A673 (cell line): Measurements from ENCODE around the gene SHOX. TPM values are rescaled to one million over a fixed set of nuclear protein-coding genes. Genes with fewer than 3 reads are reported as not detected.

ENCODE experiments used
- BruUV-seq: library from RNA; stranded (reverse); fragments of 400-500 nt; replicated peaks from 2 replicates; lab custom pipeline; 2021; lab: Mats Ljungman, UMichigan
- CTCF ChIA-PET: fragments of 300-600 bp; sonication (Branson Sonifier 250); formaldehyde crosslinking; loops from one replicate; lab custom pipeline; 2022; ENCODE audit warnings: antibody characterized with exemption; lab: Charles Lee
- POLR2A ChIA-PET: fragments of 300-600 bp; sonication (Branson Sonifier 250); formaldehyde crosslinking; loops from one replicate; lab custom pipeline; 2022; ENCODE audit warnings: antibody characterized with exemption; ENCODE audit not compliant: low non-redundant PET; lab: Charles Lee
- DNase-seq: peaks from one replicate; pipeline ENCODE4 v3.0.0-alpha.2; 2015; ENCODE audit warnings: low spot score
- H3K27ac ChIP-seq: fragments of 200-600 bp; sonication (generic); 2 replicates; pipeline ENCODE4 v1.5.1; 2016; ENCODE audit warnings: mixed run types, low read depth, mild to moderate bottlenecking, mixed read lengths, antibody characterized with exemption, low read length; ENCODE audit not compliant: poor library complexity, severe bottlenecking
- H3K27me3 ChIP-seq: fragments of 200-600 bp; sonication (generic); replicated peaks from 2 replicates; pipeline ENCODE4 v1.6.1; 2017; ENCODE audit warnings: mixed run types, low read depth, mild to moderate bottlenecking, mixed read lengths, antibody characterized with exemption, low read length; ENCODE audit not compliant: insufficient read depth, poor library complexity
- H3K36me3 ChIP-seq: fragments of 200-600 bp; sonication (generic); 2 replicates; pipeline ENCODE4 v1.6.1; 2016; ENCODE audit warnings: mixed run types, mild to moderate bottlenecking, mixed read lengths, antibody characterized with exemption, low read length; ENCODE audit not compliant: insufficient read depth, poor library complexity, severe bottlenecking
- H3K4me1 ChIP-seq: fragments of 200-600 bp; sonication (generic); 2 replicates; pipeline ENCODE4 v1.6.1; 2017; ENCODE audit warnings: mixed run types, mild to moderate bottlenecking, mixed read lengths, antibody characterized with exemption, low read length; ENCODE audit not compliant: insufficient read depth, poor library complexity, severe bottlenecking
- H3K4me3 ChIP-seq: fragments of 200-600 bp; sonication (generic); 2 replicates; pipeline ENCODE4 v1.5.1; 2016; ENCODE audit warnings: low read depth, mixed run types, mild to moderate bottlenecking, mixed read lengths, low read length; ENCODE audit not compliant: poor library complexity, severe bottlenecking
- H3K9me3 ChIP-seq: fragments of 200-600 bp; sonication (generic); 2 replicates; pipeline ENCODE4 v1.6.1; 2016; ENCODE audit warnings: mixed run types, low read depth, mild to moderate bottlenecking, mixed read lengths, antibody characterized with exemption, low read length; ENCODE audit not compliant: poor library complexity, severe bottlenecking
- CTCF ChIP-seq: fragments of 300-800, 200-600 bp; sonication (generic); conservative IDR thresholded peaks from 2 replicates; pipeline ENCODE4 v1.5.1; 2017; ENCODE audit warnings: low read depth, mild to moderate bottlenecking, antibody characterized with exemption, low read length, moderate library complexity, mixed read lengths
- EZH2 ChIP-seq: fragments of 200-600 bp; sonication (generic); IDR thresholded peaks from 2 replicates; pipeline ENCODE4 v1.6.1; 2017; ENCODE audit warnings: borderline replicate concordance, low read depth, mild to moderate bottlenecking, mixed read lengths, antibody characterized with exemption, low read length; ENCODE audit not compliant: poor library complexity, severe bottlenecking
- intact Hi-C: fragments of 100-400 bp; cut with micrococcal nuclease; formaldehyde crosslinking; loops from one replicate; pipeline ENCODE4 v1.10.0; 2022; ENCODE audit not compliant: unreplicated experiment
- total RNA-seq: library from RNA; stranded (reverse); gene quantifications from 2 replicates; pipeline ENCODE4 v1.2.3, GENCODE V29; 2021

SHOX gene
- total RNA-seq, 1 experiment from 2014 or later: not detected

DNA sequence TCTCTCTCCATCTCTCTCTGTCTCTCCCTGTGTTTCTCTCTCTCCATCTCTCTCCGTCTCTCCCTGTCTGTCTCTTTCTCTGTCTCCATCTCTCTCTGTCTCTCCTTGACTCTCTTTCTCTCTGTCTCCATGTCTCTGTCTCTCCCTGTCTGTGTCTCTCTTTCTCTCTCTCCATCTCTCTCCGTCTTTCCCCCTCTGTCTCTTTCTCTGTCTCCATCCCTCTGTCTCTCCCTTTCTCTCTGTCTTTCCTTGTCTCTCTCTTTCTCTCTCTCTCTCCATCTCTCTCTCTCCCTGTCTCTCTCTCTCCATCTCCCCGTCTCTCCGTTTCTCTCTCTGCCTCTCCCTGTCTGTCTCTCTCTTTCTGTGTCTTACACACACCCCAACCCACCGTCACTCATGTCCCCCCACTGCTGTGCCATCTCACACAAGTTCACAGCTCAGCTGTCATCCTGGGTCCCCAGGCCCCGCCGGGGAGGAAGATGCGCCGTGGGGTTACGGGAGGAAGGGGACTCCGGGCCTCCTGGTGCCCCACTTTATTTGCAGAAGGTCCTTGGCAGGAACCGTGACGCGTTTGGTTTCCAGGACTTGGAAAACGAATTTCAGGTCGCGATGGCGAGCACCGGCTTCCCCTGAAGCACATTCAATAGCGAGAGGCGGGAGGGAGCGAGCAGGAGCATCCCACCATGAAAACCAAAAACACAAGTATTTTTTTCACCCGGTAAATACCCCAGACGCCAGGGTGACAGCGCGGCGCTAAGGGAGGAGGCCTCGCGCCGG lies 1.2 kb upstream of the SHOX start:
- CTCF ChIA-PET: no interaction called here
- DNase-seq: no peak
- peaks cover 49% of the 10 kb centered on the region for H3K27me3 ChIP-seq

DNA sequence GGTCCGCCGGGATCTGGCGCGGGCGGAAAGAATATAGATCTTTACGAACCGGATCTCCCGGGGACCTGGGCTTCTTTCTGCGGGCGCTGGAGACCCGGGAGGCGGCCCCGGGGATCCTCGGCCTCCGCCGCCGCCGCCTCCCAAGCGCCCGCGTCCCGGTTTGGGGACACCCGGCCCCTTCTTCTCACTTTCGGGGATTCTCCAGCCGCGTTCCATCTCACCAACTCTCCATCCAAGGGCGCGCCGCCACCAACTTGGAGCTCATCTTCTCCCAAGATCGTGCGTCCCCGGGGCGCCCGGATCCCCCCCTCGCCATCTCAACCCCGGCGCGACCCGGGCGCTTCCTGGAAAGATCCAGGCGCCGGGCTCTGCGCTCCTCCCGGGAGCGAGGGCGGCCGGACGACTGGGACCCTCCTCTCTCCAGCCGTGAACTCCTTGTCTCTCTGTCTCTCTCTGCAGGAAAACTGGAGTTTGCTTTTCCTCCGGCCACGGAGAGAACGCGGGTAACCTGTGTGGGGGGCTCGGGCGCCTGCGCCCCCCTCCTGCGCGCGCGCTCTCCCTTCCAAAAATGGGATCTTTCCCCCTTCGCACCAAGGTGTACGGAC lies 482 bp upstream of the SHOX start:
- no TSS peak for BruUV-seq
- Histone ChIP-seq H3K27ac (no peak overlapping the region), H3K36me3 (no peaks in the 10 kb centered on the region), H3K9me3 (no peaks in the 10 kb centered on the region), H3K4me1 (no peaks in the 10 kb centered on the region), H3K4me3 (no peak overlapping the region), H3K27me3 (peaks cover 56% of the 10 kb centered on the region)
- POLR2A ChIA-PET: no interaction called here
- CTCF ChIA-PET: no interaction called here
- TF ChIP-seq EZH2 (no peak), CTCF (no peak)
- no peak for DNase-seq
- intact Hi-C loops: no loop called here

More for the DNA sequence above, 1.2 kb upstream of the SHOX start:
- H3K4me1 ChIP-seq: no peaks in the 10 kb centered on the region
- H3K36me3 ChIP-seq: no peaks in the 10 kb centered on the region
- H3K27ac ChIP-seq: no peak overlapping the region
- TF ChIP-seq EZH2 (no peak), CTCF (no peak)
- no peak overlapping the region for H3K4me3 ChIP-seq
- BruUV-seq: no TSS peak
- intact Hi-C loops: no loop called here
- POLR2A ChIA-PET: no interaction called here
- no peaks in the 10 kb centered on the region for H3K9me3 ChIP-seq

DNA sequence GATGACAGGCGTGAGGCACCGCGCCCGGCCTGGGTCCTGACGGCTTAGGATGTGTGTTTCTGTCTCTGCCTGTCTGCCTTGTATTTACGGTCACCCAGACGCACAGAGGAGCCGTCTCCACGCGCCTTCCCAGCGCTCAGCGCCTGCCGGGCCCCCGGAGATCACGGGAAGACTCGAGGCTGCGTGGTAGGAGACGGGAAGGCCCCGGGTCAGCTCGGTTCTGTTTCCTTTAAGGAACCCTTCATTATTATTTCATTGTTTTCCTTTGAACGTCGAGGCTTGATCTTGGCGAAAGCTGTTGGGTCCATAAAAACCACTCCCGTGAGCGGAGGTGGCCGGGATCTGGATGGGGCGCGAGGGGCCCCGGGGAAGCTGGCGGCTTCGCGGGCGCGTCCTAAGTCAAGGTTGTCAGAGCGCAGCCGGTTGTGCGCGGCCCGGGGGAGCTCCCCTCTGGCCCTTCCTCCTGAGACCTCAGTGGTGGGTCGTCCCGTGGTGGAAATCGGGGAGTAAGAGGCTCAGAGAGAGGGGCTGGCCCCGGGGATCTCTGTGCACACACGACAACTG lies 1.3 kb downstream of the SHOX start:
- Histone ChIP-seq H3K27ac (no peak overlapping the region), H3K4me3 (no peak overlapping the region), H3K4me1 (no peaks in the 10 kb centered on the region), H3K27me3 (peaks cover 66% of the 10 kb centered on the region), H3K9me3 (no peaks in the 10 kb centered on the region), H3K36me3 (no peaks in the 10 kb centered on the region)
- DNase-seq: no peak
- ChIA-PET CTCF (no interaction called here), POLR2A (no interaction called here)
- no TSS peak for BruUV-seq
- intact Hi-C loops: no loop called here
- no peak for TF ChIP-seq EZH2
